Thyroid gland (tissue), 4 donors: ENCODE data around the gene FLT4.

ENCODE experiments used
- POLR2A ChIP-seq, 2 donors: fragments of 450-650 bp; IDR thresholded peaks; one replicate each; pipeline ENCODE4 v1.6.1; 2017; ENCODE audit warnings: antibody characterized with exemption in 2 of 2, mild to moderate bottlenecking in 2 of 2, moderate library complexity in 1 of 2
- TF ChIP-seq, protein P1 (sequence below), 6 experiments: fragments of 200-600 bp in 3 of 6; fragments of 450-650 bp in 3 of 6; sonication (generic) in 3 of 6; IDR thresholded peaks; one replicate each; pipeline ENCODE4 v1.5.1; 2016 to 2019; ENCODE audit warnings: antibody characterized with exemption in 6 of 6, mild to moderate bottlenecking in 2 of 6, inconsistent platforms in 1 of 6, moderate library complexity in 1 of 6

DNA sequence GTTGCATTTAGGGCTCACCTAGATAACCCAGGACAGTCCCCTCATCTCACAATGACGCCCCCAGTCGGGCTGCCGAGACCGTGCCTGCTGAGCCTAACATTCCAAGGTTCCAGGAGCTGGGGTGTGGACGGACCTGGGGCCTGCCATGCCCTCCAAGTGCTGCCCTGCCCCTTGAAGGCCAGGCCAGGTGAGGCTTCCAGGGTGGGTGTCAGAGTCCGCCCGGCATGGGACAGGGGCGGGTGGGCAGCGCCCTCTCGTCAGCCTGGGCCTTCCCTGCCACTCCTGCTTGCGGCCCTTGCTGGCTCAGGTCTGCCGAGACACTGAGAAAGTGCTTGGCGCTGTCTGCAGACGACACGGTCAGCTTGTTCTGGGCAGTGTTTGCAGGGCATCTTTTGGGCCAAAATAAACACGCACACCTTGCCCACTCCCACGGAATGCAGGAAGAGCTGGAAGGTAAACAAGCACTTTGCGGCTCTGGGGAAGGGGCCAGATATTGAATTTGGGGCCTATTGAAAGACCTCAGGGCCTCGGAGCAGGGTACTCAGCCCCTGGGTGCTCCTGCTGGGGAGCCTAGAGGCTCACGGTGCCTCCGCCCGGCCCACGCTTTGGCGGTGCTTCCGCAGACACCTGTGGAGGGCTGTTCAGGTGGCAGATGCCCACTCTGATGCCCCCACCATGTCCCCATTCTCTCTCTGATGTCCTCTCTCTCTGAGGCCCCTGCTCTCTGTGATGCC, 53.9 kb downstream of the FLT4 start:
- TF ChIP-seq, protein P1, sequence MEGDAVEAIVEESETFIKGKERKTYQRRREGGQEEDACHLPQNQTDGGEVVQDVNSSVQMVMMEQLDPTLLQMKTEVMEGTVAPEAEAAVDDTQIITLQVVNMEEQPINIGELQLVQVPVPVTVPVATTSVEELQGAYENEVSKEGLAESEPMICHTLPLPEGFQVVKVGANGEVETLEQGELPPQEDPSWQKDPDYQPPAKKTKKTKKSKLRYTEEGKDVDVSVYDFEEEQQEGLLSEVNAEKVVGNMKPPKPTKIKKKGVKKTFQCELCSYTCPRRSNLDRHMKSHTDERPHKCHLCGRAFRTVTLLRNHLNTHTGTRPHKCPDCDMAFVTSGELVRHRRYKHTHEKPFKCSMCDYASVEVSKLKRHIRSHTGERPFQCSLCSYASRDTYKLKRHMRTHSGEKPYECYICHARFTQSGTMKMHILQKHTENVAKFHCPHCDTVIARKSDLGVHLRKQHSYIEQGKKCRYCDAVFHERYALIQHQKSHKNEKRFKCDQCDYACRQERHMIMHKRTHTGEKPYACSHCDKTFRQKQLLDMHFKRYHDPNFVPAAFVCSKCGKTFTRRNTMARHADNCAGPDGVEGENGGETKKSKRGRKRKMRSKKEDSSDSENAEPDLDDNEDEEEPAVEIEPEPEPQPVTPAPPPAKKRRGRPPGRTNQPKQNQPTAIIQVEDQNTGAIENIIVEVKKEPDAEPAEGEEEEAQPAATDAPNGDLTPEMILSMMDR (IDR thresholded peaks at IDR 0.05): no peak
- peak in 1 of 2 donors; percentile 7 for TF ChIP-seq POLR2A (IDR thresholded peaks at IDR 0.05)
